COLO668 (cell line): ENCODE data around the gene SACS.
"Not testable (repeated sequence)": the region's sequence is repeated elsewhere in the genome, so short reads cannot be mapped to it uniquely, and the experiment has no call there.

Source experiments
- DNase-seq: peaks from one replicate; lab custom pipeline; 2025; ENCODE audit not compliant: unreplicated experiment; lab: John Stamatoyannopoulos, UW

SACS gene

GRCh38 chr13:23456437-23457210 is 23.1 kb upstream of the SACS start:
- no peak for DNase-seq

- DNase-seq: no peak
These were observed 22.1 kb upstream of the SACS start for GRCh38 chr13:23455401-23456185.

- DNase-seq: no peak
These were observed 19.6 kb upstream of the SACS start for GRCh38 chr13:23453132-23453531.

GRCh38 chr13:23450340-23451046 is 17.0 kb upstream of the SACS start:
- DNase-seq: peak; percentile 81

GRCh38 chr13:23449398-23450162 is 16.1 kb upstream of the SACS start:
- no peak for DNase-seq

- no peak for DNase-seq
These were observed 14.4 kb upstream of the SACS start for GRCh38 chr13:23447927-23448326.

- DNase-seq: no peak
These were observed 12.3 kb upstream of the SACS start for GRCh38 chr13:23445794-23446193.

- no peak for DNase-seq
These were observed 10.4 kb upstream of the SACS start for GRCh38 chr13:23443878-23444277.

GRCh38 chr13:23443110-23443509 is 9.6 kb upstream of the SACS start:
- no peak for DNase-seq

- no peak for DNase-seq
These were observed 7.5 kb upstream of the SACS start for GRCh38 chr13:23440821-23441618.

GRCh38 chr13:23440324-23440723 is 6.8 kb upstream of the SACS start:
- DNase-seq: not testable (repeated sequence)

- no peak for DNase-seq
These were observed 4.4 kb upstream of the SACS start for GRCh38 chr13:23437916-23438315.

- no peak for DNase-seq
These were observed 3.2 kb upstream of the SACS start for GRCh38 chr13:23436680-23437079.

GRCh38 chr13:23434491-23434890 is 989 bp upstream of the SACS start:
- DNase-seq: no peak

GRCh38 chr13:23432626-23433025 is 876 bp downstream of the SACS start:
- DNase-seq: no peak

- no peak for DNase-seq
These were observed 2.8 kb downstream of the SACS start for GRCh38 chr13:23430664-23431063.

GRCh38 chr13:23427881-23428528 is 5.5 kb downstream of the SACS start:
- no peak for DNase-seq

- DNase-seq: no peak
These were observed 6.1 kb downstream of the SACS start for GRCh38 chr13:23427342-23427843.

GRCh38 chr13:23421596-23421995 is 11.9 kb downstream of the SACS start:
- DNase-seq: no peak
